K562 (cell line): ENCODE results near the gene TFF3. TPM values are rescaled to one million over a fixed set of nuclear protein-coding genes. Genes with fewer than 3 reads are reported as not detected.

ENCODE experiments used
- ARHGAP35 ChIP-seq: fragments of 450-650 bp; IDR thresholded peaks from 2 replicates; pipeline ENCODE4 v1.6.1; 2018; ENCODE audit not compliant: partially characterized antibody
- ZNF75A ChIP-seq: fragments of 450-650 bp; formaldehyde crosslinking; IDR thresholded peaks from 2 replicates; pipeline ENCODE4 v1.4.0; 2020; ENCODE audit warnings: mild to moderate bottlenecking
- polyA plus RNA-seq, 8 experiments: library from polyadenylated mRNA; depleted of rRNA in 4 of 8; stranded (reverse) in 5 of 8; unstranded in 3 of 8; fragments of >200 nt; fragmentation: Nextera tagmentation in 2 of 8; fragmentation: Illumina TruSeq in 1 of 8; extraction: Ambion mirVana in 2 of 8; extraction: Trizol in 1 of 8; gene quantifications; 2 replicates each; pipeline versions ENCODE4 v1.2.1 to v1.2.3, GENCODE V29; 2011 to 2014; ENCODE audit warnings: inconsistent platforms in 1 of 8, missing spikeins in 1 of 8
- total RNA-seq, 7 experiments: library from RNA; depleted of rRNA in 6 of 7; stranded (reverse); fragments of >200 nt in 6 of 7; fragmentation: Illumina TruSeq in 2 of 7; extraction: Trizol in 2 of 7; gene quantifications; 2 replicates each; pipeline versions ENCODE4 v1.2.1 to v1.2.3, GENCODE V29; 2011 to 2021; ENCODE audit warnings: low replicate concordance in 1 of 7
- TF ChIP-seq, protein P1 (sequence below), 2 experiments: fragments of 450-650 bp; formaldehyde crosslinking in 1 of 2; IDR thresholded peaks; 2 replicates each; pipeline versions ENCODE4 v1.4.0 to v1.6.1; 2014 to 2020; ENCODE audit warnings: mild to moderate bottlenecking in 2 of 2, borderline replicate concordance in 1 of 2, low read depth in 1 of 2

The TFF3 gene
- total and polyA plus RNA-seq, 9 of the 15 experiments (the other 6 are each of a cell fraction or from before 2014, with no cell fraction given), result 0.78 TPM; not detected in 8

DNA sequence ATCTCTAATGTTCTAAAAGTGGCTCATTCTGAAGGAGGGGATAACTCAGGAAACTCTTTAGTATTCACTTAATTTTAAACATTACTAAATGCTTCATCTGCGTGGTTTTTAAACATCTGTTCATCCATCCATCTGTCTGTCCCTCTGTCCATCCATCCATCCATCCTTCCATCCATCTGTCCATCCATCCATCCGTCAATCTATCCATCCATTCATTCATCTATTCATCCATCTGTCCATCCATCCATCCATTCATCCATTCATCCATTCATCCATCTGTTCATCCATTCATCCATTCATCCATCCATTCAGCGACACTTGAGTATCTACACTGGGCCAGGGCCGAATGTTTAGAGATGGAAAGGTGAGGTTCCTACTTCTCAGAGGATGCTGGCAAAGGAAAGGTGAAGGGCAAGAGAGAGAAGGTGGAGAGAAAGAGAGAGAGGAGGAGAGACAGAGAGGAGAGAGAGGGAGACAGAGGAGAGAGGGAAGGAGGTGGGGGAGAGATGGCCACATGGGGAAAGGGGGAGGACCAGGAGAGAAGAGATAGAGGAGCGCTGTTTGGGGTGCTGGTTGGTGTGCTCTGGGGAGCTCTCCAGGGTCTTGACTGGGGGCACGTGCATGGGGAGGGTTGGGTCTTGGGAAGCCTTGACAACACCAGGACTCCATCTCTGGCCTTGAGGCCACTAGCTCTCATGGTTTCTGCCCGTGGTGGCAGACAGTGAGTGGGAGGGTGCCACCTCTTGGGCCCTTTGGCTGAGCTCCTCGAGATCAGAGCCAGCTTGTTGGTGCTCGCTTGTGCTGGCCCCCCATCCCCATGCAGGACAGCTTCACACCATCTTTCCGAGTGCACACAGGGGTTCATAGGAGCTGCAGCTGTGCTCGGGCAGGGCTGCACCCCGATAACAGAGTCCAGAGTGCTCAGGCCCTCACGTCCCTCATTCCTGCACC lies 50.7 kb downstream of the TFF3 start (continued):
- TF ChIP-seq, protein P1, sequence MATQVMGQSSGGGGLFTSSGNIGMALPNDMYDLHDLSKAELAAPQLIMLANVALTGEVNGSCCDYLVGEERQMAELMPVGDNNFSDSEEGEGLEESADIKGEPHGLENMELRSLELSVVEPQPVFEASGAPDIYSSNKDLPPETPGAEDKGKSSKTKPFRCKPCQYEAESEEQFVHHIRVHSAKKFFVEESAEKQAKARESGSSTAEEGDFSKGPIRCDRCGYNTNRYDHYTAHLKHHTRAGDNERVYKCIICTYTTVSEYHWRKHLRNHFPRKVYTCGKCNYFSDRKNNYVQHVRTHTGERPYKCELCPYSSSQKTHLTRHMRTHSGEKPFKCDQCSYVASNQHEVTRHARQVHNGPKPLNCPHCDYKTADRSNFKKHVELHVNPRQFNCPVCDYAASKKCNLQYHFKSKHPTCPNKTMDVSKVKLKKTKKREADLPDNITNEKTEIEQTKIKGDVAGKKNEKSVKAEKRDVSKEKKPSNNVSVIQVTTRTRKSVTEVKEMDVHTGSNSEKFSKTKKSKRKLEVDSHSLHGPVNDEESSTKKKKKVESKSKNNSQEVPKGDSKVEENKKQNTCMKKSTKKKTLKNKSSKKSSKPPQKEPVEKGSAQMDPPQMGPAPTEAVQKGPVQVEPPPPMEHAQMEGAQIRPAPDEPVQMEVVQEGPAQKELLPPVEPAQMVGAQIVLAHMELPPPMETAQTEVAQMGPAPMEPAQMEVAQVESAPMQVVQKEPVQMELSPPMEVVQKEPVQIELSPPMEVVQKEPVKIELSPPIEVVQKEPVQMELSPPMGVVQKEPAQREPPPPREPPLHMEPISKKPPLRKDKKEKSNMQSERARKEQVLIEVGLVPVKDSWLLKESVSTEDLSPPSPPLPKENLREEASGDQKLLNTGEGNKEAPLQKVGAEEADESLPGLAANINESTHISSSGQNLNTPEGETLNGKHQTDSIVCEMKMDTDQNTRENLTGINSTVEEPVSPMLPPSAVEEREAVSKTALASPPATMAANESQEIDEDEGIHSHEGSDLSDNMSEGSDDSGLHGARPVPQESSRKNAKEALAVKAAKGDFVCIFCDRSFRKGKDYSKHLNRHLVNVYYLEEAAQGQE (IDR thresholded peaks at IDR 0.05; ENCODE audit: borderline replicate concordance), result peak; percentile 18; the same call in 1 of the 2 replicates
- TF ChIP-seq, protein P1 (CRISPR knock-in tag; IDR thresholded peaks at IDR 0.05; ENCODE audit: low read depth), result no peak
- TF ChIP-seq ZNF75A (CRISPR knock-in tag), result no peak
- TF ChIP-seq ARHGAP35, result no peak
